HG03354 (cell line): Measurements from ENCODE around the gene NEMF.
"Not testable (repeated sequence)": the region's sequence is repeated elsewhere in the genome, so short reads cannot be mapped to it uniquely, and the experiment has no call there.

Experiments used
- ATAC-seq: cut with Tn5 transposase; IDR thresholded peaks from one replicate; pipeline ENCODE4 v1.9.1; 2021; ENCODE audit warnings: mild to moderate bottlenecking; ENCODE audit not compliant: unreplicated experiment, poor library complexity, severe bottlenecking

Gene NEMF

DNA sequence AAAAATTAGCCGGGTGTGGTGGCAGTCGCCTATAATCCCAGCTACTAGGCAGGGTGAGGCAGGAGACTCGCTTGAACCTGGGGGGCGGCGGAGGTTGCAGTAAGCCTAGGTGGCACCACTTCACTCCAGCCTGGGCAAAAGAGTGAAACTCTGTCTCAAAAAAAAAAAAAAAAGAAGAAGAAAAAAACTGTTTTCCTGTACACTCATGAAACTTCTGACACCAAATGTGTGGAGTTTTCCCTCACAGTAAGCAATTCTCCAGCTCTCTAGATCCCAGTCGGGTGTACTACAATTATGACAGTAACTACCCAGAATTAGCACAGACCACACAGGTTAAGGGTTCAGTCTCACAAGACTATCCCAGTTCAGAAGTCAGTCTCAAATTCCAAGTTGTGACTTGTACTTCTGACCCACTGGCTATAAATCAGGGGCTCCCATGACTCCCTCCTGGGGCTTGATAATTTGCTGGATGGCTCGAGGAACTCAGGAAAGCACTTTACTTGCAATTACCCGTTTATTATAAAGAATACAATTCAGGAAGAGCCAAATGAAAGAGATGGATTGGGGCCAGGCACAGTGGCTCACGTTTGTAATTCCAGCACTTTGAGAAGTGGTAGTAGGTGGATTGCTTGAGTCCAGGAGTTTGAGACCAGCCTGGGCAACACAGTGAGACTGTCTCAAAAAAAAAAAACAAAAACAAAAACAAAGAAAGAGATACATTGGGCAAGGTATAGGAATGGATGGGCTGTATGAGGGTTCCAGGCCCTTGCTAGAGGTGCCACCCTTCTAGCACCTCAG is 27.9 kb upstream of the NEMF start:
- ATAC-seq = no peak

DNA sequence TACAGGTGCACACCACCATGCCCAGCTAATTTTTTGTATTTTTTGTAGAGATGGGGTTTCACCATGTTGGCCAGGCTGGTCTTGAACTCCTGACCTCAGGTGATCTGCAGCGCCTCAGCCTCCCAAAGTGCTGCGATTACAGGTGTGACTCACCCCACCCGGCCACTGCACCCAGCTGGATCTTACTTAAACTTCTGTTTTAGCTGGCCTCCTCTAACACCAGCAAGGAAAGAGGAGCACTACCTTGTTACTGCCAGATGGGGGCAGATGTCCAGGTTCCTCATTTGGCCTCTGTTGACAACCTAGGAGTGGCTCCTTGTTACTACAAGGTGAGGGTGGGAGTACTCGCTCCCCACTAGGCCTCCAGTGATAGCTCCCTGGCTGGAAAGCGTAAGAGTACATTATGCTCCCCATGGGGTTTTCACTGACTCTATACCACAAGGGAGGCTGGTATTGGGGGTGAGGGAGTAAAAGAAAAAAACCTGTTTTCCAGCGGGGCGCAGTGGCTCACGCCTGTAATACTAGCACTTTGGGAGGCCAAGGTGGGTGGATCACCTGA is 27.1 kb upstream of the NEMF start:
- peak; percentile 89 for ATAC-seq

DNA sequence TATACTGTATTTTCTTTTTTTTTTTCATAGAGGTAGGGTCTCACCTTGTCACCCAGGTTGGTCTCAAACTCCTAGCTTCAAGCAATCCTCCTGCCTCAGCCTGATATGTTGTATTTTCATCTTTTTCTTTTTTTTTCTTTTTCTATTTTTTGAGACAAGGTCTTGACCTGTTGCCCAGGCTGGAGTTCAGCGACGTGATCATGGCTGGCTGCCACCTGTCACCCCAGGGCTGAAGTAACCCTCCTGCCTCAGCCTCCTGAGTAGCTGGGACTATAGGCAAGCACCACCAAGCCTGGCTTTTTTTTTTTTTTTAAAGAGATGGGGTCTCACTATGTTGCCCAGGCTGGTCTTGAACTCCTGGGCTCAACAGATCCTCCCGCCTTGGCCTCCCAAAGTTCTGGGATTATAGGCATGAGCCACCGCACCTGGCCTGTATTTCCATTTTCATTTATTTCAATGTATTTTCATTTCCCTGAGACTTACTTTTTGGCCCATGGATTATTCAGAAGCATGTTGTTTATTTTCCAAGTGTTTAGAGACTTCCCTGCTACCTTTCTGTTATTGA is 24.1 kb upstream of the NEMF start:
- no peak for ATAC-seq

DNA sequence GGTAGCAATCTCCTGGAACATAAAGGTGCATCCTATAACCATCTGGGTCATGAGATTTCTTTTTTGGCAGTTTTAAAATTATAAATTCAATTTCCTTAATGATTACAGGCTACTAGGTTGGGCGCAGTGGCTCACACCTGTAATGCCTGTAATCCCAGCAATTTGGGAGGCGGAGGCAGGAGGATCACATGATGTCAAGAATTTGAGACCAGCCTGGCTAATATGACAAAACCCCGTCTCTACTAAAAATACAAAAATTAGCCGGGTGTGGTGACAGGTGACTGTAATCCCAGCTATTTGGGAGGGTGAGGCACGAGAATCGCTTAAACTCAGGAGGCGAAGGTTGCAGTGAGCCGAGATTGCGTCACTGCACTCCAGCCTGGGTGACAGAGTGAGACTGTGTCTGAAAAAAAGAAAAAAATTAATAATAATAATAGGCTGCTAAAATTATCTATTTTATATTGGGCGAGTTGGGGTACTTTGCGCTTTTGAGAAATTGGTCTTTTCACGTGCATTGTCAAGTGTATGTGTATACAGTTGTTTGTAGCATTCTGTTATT is 23.1 kb upstream of the NEMF start:
- ATAC-seq = no peak

DNA sequence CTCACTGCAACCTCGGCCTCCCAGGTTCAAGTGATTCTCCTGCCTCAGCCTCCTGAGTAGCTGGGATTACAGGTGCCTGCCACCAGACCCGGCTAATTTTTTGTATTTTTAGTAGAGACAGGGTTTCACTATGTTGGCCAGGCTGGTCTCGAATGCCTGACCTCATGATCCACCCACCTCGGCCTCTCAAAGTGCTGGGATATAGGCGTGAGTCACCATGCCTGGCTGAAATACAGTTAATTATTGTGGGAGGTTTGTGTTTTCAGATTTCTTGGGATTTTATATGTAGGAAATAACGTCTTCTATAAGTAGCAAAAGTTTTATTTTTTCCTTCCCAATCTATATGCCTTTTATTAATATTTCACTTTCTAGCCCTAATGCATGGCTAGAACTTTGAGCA is 21.0 kb upstream of the NEMF start:
- ATAC-seq = not testable (repeated sequence)

DNA sequence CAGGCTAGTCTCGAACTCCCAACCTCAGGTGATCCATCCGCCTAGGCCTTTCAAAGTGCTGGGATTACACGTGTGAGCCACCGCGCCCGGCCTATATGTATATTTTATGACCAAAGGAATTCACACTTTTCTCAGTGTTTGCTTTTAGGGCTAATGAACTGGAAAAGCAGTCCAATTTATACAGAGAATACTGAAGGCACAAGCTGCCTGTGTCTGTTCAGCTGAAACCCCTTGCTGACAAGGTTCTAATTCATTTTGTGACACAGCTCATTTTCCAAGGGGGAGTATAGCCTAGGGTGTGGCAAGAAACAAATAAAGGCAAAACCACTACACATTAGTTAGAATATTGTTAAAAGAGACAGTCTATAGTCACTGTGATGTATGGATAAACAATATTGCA is 18.3 kb upstream of the NEMF start:
- no peak for ATAC-seq

DNA sequence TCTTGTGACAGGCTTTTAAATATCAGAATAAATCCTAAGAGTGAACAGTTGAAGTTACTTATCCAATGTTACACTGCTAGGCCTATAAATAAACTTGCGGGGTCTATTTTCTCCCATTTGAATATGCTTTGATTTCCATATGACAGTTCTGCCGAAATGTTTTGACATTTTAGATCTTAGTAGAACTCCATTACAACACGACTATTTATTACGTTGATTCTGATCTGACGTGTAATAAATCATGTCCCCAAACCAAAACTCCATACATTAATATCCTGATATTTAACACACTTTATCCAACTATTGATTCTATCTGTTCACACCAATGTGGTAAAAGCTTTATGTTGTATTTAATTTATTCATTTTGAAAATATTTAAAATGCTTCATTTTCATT is 16.1 kb upstream of the NEMF start:
- ATAC-seq = no peak

DNA sequence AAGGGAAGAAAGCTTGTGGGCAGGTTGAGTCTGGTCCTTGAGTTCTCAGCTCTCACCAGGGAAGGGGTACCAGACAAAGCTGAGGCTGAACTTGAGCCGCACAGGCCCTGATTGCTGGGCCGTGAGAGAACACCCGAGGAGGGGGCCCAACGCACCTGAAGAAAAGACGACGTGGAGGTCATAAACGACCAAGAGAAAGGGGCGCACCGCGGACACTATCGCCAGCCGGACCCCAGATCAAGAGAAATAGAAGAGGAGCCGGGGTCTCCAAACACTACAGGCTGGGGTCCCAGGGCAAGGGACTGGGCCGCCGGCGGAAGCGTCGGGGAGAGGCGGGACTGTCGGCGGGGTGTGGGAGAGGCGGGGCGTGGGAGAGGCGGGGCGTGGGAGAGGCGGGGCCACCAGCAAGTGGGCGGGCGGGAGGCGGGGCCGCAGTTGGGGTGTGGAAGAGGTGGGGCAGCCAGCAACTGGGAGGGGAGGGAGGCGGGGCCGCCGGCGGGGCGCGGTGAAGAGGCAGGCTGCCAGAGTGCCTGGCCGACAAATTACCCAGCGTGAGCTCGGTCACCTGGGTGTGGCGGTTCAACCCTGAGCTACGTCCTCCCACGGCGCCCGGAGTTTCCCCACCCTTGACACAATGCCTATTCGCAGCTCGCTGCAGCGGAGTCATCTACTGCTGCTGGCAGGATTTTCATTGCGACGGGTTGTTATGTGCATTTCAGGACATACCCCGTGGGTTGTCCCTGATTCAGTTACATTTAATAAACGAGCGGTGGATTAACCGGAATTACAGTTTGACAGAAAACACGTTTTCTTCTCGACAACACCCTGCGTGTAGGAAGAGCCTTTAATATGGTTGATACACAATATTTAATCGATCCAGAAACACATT is 15.5 kb upstream of the NEMF start:
- peak; percentile 86 for ATAC-seq

DNA sequence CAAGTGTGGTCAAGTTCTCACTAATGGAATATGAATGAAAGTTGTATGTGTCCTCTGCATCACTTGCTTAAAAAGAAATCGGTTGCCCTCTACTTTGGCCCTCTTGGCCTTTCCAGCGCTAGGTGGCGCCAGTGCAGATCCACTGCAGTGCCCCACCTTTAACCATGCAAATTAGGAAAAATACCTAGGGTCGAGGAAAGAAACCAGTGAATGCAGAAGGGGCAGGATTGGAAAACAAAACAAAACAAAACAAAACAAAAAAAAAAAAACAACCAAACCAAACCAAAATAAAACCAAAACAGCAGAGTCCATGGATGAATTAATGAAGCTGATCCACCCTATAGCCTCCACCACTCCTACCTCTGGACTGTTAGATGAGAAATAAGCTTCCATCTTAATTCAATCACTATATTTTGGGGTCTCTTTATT is 12.9 kb upstream of the NEMF start:
- no peak for ATAC-seq

DNA sequence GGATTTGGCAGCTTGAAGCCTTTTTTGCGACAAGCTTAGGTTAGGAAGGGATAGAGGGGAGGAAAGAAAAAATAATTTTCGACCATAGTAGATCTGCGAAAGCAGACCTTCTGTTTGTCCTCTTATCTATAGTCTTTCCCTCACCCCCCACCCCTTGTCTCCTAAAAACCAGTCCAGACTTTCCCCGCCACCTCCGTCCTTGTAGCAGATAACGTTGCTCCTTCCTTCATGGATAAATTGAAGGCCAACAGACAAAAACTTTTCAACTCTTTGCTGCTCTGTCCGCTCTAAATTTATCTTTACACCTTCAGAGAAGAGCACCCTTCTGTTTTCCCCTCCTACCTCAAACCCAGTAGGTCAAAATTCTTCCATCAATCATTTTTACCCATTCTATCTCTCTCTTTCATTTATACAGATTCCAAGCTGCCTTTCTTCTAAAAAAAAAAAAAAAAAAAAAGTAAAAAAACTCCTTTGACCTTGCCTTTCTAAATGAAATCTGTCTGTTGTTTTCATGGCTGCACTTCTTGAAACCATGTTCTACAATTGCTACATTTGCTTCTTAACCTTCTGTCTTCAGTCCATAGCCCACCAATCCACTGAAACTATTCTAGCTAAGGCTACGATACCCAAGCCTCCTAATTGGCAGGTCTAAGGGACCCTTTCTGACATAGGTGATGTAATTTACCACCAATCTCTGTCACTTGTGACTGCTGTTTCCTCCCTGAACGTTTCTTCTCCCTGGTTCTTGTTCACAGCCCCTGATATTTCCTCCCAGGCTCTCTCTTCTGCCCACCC is 11.1 kb upstream of the NEMF start:
- no peak for ATAC-seq

DNA sequence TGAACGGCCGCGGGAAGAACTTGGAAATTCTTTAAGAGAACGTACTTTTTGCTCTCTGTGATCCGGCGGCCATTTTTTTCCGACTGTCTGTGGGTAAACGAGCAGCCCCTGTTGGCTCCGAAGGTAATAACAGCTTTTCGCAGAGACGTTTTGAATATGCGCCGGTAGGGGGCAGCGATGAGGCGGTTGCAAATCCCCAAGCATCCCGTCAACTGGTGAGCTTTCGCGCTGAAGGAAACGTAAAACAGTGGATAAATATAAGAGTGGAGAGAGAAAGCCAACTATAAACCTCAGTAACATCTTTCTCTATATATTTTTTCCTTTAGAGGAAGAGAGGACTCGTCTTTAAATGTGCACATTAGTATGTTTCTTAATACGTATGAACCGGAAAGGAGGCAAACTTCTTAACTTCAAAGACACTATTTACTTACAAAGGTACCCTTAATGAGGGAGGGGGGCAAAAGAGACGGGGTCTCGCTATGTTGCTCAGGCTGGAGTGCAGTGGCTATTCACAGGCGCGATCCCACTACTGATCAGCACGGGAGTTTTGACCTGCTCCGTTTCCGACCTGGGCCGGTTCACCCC is 9.6 kb upstream of the NEMF start:
- peak; percentile 27 for ATAC-seq

DNA sequence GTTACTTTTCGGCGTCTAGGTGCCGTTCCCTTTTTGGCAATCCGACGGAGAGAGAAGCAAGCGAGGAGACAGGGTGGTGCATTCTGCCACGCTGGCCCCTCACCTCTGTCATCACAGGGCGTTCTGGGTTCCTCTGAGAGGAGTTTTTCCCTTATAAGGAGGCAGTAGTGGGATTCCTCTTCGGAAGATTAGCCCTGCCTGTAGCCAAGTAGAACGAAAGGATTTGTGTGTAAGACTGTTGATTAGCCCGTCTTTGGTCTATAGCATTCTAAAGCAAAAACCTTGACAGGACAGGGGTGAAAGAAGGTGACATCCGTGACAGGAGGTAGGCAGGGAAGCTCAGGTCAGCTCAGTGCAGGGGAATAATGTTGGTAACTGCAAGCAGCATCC is 9.1 kb upstream of the NEMF start:
- ATAC-seq = peak; percentile 16

DNA sequence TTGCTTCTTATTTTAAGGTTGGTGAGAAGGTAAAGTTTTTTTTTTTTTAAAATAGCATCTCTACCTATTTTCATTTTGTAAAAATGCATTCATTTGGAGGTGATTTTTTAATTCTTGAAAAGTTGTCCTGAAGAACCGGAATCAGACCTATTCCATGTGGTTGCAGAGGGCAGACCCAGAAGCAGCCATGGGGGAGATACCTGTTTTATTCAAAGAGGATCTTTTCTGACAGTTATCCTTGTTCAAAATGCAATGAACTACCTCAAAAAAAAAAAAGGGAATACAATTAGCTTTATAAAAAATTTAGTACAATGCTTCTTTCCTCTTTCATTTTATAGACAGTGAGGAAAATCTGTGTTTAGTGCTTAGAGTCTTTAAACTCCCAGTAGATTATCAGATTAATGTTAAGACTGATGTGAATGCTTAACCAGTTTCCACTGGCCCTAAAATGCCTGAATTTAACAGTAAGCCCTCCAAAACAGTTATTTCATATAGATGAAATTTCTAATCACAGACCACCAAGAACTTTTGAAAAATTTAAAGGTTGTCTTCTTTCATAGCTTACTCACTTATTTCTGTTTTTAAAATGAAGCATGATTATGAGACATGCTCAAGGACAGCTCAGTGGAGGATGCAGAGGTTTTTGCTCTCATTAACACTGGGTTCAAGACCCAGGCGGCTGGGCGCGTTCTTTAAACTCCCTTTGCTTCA is 8.6 kb upstream of the NEMF start:
- no peak for ATAC-seq

DNA sequence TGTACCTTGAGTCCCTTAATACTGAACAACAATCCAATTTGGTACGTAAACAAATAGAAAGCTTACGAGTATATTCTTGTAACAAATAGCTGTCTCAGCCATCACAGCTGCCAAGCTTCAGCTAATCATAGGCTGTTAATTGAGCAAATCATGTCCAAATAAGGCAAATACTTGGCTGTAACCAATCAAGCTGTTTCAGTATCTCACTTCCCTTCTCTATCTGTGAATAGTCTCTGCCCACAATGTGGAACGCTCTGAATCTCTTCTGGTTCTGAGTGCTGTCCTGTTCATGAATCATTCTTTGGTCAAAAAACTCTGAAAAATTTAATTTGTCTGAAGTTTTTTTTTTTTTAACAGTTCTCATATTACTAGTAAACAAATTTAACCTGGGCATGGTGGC is 5.8 kb upstream of the NEMF start:
- no peak for ATAC-seq

DNA sequence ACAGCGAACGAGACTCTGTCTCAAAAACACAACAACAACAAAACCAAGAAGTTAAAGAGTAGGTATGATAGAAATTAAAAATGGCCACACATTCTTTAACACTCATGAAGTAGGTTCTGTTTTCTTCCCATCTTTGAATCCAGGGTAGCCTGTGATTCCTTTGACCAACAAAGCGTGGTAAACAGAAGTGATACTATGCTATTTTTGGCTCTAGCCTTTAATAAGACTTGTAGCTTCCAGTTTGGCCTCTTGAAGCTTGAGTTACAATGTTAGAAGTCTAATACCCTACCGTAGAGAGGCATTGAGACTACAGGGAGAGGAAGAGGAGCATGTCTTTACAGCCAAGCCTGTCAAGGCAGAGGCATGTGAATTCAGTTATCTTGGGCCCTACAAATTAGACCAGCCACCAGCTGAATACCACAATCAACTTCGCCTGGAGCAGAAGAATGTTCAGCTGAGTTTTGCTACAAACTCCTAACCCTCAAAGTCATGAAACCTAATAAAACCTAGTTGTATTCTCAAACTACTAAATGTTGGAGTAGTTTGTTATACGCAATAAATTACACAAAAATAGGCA is 4.9 kb upstream of the NEMF start:
- ATAC-seq = no peak

DNA sequence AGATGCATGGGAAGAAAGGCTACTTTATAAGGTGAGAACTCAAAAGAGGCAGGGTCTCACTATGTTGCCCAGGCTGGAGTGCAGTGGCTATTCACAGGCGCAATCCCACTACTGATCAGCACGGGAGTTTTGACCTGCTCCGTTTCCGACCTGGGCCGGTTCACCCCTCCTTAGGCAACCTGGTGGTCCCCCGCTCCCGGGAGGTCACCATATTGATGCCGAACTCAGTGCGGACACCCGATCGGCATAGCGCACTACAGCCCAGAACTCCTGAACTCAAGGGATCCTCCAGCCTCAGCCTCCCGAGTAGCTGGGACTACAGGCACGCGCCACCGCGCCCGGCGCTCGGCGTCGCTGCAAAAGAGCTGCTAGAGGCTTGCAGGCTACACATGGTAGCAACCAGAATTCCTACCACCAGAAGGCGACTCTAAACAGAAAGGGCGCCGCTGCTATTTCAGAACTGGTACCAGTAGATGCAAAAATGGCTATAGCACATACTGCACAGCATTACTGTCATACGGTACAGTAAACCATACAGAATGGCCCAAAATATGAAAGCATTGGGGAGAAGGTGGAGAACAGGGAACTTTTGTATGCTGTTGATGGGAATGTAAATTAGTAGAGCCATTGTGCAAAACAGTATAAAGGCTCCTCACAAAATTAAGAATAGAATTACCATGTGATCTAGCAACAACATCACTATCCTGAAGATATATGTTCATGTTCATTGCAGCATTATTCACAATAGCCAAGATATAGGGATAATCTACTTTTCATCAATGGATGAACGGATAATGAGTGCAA is 1.2 kb upstream of the NEMF start:
- ATAC-seq = peak; percentile 52

DNA sequence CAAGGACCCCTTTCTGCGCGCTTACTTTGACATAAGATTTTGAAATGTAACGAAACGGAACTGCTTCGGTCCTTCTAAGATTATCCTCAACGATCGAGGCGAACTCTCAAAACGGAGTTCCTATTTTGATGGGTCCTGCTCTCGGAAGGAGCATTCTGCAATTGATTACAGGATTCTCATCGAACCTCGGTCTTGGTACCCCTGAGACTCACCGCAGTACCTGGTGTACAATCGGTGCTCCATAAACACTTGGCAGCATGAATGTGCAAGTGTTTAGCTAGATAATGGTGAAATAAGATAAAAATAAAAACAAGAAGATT is 530 bp upstream of the NEMF start:
- peak; percentile 16 for ATAC-seq
